OCI-M1 (cell line): ENCODE measurements around the gene CIAO2B.
A peak's percentile ranks its signal among the peaks of the same experiment; 100 is the strongest.
"Not testable (repeated sequence)": the region's sequence is repeated elsewhere in the genome, so short reads cannot be mapped to it uniquely, and the experiment has no call there.

Source experiments
- DNase-seq: peaks from one replicate; lab custom pipeline; 2025; lab: John Stamatoyannopoulos, UW

CIAO2B gene

GRCh38 chr16:66934138-66934838 lies at the start of gene CIAO2B:
TSS of gene CIAO2B (minus strand) at chr16:66934402. CDS start at chr16:66934364, 38 bp downstream.
- peak; percentile 92 for DNase-seq

- no peak for DNase-seq
Observed at GRCh38 chr16:66983033-66983432, 48.8 kb upstream of the CIAO2B start.

GRCh38 chr16:66979011-66979717 lies 45.0 kb upstream of the CIAO2B start:
- DNase-seq: no peak

- DNase-seq: peak; percentile 90
Observed at GRCh38 chr16:66977341-66978113, 43.3 kb upstream of the CIAO2B start.

DNA sequence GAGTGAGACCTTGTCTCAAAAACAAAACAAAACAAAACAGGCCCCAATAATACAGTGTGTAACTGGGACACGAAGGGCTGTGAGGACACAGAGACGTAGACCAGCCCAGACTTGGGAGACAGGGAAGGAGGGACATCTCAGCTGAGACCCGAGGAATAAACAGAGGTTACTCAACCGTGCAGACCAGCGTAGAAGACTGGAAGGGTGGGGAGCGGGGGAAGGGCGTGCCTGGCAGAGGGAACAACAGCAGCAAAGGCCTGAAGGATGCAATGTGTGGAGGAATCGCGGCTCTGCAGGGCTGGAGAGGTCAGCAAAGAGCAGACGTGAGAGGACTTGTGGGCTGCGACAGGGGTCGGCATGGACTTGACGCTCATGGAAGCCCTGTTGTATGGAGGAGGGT lies 42.5 kb upstream of the CIAO2B start:
- no peak for DNase-seq

DNA sequence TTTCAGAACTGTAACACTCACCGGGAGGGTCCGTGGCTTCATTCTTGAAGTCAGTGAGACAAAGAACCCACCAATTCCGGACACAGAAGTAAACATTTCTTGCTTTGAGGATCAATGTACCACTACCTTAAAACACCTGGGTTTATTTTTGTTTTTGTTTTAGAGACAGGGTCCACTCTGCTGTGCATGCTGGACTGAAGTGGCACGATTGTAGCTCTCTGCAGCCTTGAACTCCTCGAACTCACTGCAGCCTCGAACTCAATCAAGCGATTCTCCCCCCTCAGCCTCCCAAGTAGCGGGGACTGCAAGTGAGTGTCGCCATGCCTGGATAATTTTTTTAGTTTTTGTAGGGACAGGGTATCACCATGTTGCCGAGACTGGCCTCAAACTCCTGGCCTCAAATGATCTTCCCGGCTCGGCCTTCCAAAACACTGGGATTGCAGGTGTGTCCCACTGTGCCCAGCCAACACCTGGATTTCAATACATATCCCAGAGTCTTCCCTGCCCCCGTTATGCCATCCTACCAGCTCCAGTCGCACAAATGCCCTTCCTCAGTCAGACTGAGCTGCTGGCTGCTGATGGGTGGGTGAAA lies 41.2 kb upstream of the CIAO2B start:
- DNase-seq: no peak

GRCh38 chr16:66974932-66975246 lies 40.7 kb upstream of the CIAO2B start:
- not testable (repeated sequence) for DNase-seq

DNA sequence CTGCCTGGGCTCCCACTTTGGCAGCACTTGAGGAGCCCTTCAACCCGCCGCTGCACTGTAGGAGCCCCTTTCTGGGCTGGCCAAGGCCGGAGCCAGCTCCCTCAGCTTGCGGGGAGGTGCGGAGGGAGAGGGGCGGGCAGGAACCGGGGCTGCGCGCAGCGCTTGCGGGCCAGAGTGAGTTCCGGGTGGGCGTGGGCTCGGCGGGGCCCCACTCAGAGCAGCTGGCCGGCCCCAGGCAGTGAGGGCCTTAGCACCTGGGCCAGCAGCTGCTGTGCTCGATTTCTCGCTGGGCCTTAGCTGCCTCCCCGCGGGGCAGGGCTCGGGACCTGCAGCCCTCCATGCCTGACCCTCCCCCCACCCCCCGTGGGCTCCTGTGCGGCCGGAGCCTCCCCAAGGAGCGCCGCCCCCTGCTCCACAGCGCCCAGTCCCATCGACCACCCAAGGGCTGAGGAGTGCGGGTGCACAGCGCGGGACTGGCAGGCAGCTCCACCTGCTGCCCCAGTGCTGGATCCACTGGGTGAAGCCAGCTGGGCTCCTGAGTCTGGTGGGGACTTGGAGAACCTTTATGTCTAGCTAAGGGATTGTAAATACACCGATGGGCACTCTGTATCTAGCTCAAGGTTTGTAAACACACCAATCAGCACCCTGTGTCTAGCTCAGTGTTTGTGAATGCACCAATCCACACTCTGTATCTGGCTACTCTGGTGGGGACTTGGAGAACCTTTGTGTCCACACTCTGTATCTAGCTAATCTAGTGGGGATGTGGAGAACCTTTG lies 40.1 kb upstream of the CIAO2B start:
- DNase-seq: not testable (repeated sequence)

GRCh38 chr16:66973716-66974115 lies 39.5 kb upstream of the CIAO2B start:
- no peak for DNase-seq

DNA sequence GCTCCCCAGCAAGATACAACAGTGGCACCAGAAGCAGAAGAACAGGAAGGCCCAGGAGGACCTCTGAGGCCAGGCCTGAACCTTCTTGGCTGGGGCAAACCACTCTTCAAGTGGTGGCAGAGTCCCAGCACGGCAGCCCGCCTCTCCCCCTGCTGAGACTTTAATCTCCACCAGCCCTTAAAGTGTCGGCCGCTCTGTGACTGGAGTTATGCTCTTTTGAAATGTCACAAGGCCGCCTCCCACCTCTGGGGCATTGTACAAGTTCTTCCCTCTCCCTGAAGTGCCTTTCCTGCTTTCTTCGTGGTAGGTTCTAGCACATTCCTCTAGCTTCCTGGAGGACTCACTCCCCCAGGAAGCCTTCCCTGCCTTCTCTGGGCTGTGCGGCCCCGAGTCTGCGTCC lies 38.8 kb upstream of the CIAO2B start:
- no peak for DNase-seq

GRCh38 chr16:66970775-66971720 lies 36.8 kb upstream of the CIAO2B start:
- no peak for DNase-seq

- DNase-seq: no peak
Observed at GRCh38 chr16:66968847-66969246, 34.6 kb upstream of the CIAO2B start.

- no peak for DNase-seq
Observed at GRCh38 chr16:66964049-66964448, 29.8 kb upstream of the CIAO2B start.

DNA sequence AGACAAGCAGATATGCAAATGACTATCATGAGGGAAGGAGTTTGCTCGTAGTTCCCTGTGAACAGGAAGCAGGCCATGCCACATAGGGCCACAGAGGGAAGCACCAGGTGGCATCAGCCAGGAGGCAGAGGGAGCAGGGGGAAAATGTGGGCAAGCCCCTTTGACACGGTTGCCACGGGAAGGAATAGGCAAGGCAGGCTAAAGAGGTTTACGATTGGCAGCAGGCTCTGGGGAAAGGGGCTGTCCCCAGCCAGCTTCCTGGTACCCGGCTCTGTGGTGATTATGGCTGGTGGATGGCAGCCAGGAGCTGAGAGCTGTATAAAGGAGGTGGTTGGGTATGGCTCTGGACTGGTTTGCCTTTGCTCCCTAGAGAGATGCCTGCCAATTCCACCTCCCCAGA lies 27.7 kb upstream of the CIAO2B start:
- DNase-seq: no peak

GRCh38 chr16:66961065-66961744 lies 27.0 kb upstream of the CIAO2B start, which contains the start of gene CES3:
TSS of gene CES3 (plus strand) at chr16:66961266. CDS start at chr16:66961308, 42 bp downstream.
- peak; percentile 93 for DNase-seq

DNA sequence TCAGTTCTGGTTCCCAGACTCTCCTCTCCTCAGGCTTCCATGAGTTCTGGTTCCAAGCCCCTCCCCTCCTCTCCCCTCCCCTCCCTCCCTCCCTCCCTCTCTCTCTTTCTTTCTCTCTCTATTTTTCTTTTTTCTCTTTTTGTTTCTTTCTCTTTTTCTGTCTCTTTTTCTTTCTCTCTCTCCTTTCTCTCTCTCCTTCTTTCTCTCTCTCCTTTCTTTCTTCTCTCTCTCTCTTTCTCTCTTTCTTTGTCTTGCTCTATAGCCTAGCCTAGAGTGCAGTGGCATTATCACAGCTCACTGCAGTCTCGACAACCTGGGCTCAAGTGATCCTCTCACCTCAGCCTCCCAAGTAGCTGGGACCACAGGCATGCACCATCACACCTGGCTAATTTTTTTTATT lies 26.1 kb upstream of the CIAO2B start:
- no peak for DNase-seq

GRCh38 chr16:66959704-66960161 lies 25.5 kb upstream of the CIAO2B start:
- DNase-seq: no peak

- DNase-seq: no peak
Observed at GRCh38 chr16:66958857-66959703, 24.9 kb upstream of the CIAO2B start.

GRCh38 chr16:66956154-66956457 lies 21.9 kb upstream of the CIAO2B start:
- DNase-seq: not testable (repeated sequence)
